ENCODE data around the gene ST7L. TPM values are rescaled to one million over a fixed set of nuclear protein-coding genes. Genes with fewer than 3 reads are reported as not detected.

ST7L gene
- total and polyA plus RNA-seq, 12 donors = 9.2 to 22.2 (median 13.9) TPM

- intact Hi-C loops (cut with DNase I) = loop anchor here in 4 of 10 donors (5.0 to 10.0 kb wide), 4 partner anchors 57 to 197 kb away; partner anchors contain the start of genes CAPZA1 (in 2 of the 4), ST7L (in 2 of the 4) and RHOC (in 1 of the 4)
- peak in 2 of 8 donors; percentile 3 to 53 for ATAC-seq
Measured at GRCh38 chr1:112507921-112508277, 111.0 kb downstream of the ST7L start.

GRCh38 chr1:112507336-112507735, 111.6 kb downstream of the ST7L start:
- H3K9me3 ChIP-seq = no peaks in the 10 kb centered on the region
- intact Hi-C loops (cut with DNase I) = loop anchor here in 4 of 10 donors (5.0 to 10.0 kb wide), 4 partner anchors 57 to 197 kb away; partner anchors contain the start of genes CAPZA1 (in 2 of the 4), ST7L (in 2 of the 4) and RHOC (in 1 of the 4)
- ATAC-seq (no peak), DNase-seq (no peak)
- 71 to 79% methylated on average over 9 of the region's 9 CpGs for WGBS, 2 donors
- H3K27ac ChIP-seq = no peak overlapping the region
- no peaks in the 10 kb centered on the region for H3K36me3 ChIP-seq
- TF ChIP-seq CTCF (IDR thresholded peaks at IDR 0.05) = no peak
- peaks cover 0 to 81% (median 23%) of the 10 kb centered on the region in 7 donors for H3K27me3 ChIP-seq
- H3K4me1 ChIP-seq = peaks cover 6 to 35% (median 20%) of the 10 kb centered on the region in 9 donors
- H3K4me3 ChIP-seq = peak overlapping the region in 3 of 10 donors; percentile 53 to 62 (median 57)

More at GRCh38 chr1:112507921-112508277, 111.0 kb downstream of the ST7L start:
- no peak for TF ChIP-seq CTCF (IDR thresholded peaks at IDR 0.05)
- H3K27me3 ChIP-seq = peaks cover 0 to 75% (median 23%) of the 10 kb centered on the region in 7 donors
- H3K4me1 ChIP-seq = peaks cover 6 to 29% (median 17%) of the 10 kb centered on the region in 9 donors
- no peaks in the 10 kb centered on the region for H3K9me3 ChIP-seq
- H3K27ac ChIP-seq = no peak overlapping the region
- peak overlapping the region in 9 of 10 donors; percentile 42 to 62 (median 55) for H3K4me3 ChIP-seq
- WGBS, 2 donors = 0 to 3% methylated on average over 15 of the region's 15 CpGs
- H3K36me3 ChIP-seq = no peaks in the 10 kb centered on the region
- no peak for DNase-seq

GRCh38 chr1:112506731-112507130, 112.2 kb downstream of the ST7L start:
- Histone ChIP-seq H3K4me1 (peaks cover 6 to 41% (median 25%) of the 10 kb centered on the region in 9 donors), H3K36me3 (no peaks in the 10 kb centered on the region), H3K4me3 (no peak overlapping the region), H3K9me3 (no peaks in the 10 kb centered on the region), H3K27me3 (peaks cover 0 to 87% (median 23%) of the 10 kb centered on the region in 7 donors), H3K27ac (no peak overlapping the region)
- intact Hi-C loops (cut with DNase I) = loop anchor here in 4 of 10 donors (5.0 to 10.0 kb wide), 4 partner anchors 58 to 198 kb away; partner anchors contain the start of genes CAPZA1 (in 2 of the 4), ST7L (in 2 of the 4) and RHOC (in 1 of the 4)
- 92% methylated on average over 8 of the region's 8 CpGs for WGBS, 2 donors
- no peak for TF ChIP-seq CTCF (IDR thresholded peaks at IDR 0.05)
- no peak for ATAC-seq
- no peak for DNase-seq

- Histone ChIP-seq H3K27ac (no peak overlapping the region), H3K27me3 (peaks cover 0 to 91% (median 23%) of the 10 kb centered on the region in 7 donors), H3K36me3 (no peaks in the 10 kb centered on the region), H3K4me3 (no peak overlapping the region), H3K9me3 (no peaks in the 10 kb centered on the region), H3K4me1 (peaks cover 6 to 45% (median 29%) of the 10 kb centered on the region in 9 donors)
- DNase-seq (no peak), ATAC-seq (no peak)
- WGBS, 2 donors = 90 to 93% methylated on average over 2 of the region's 2 CpGs
- no peak for TF ChIP-seq CTCF (IDR thresholded peaks at IDR 0.05)
- intact Hi-C loops (cut with DNase I) = loop anchor here in 4 of 10 donors (5.0 to 10.0 kb wide), 4 partner anchors 58 to 198 kb away; partner anchors contain the start of genes CAPZA1 (in 2 of the 4), ST7L (in 2 of the 4) and RHOC (in 1 of the 4)
Measured at GRCh38 chr1:112506306-112506705, 112.6 kb downstream of the ST7L start.

Data from heart right ventricle (tissue), 16 donors.